LNCaP clone FGC (cell line): ENCODE measurements around the gene DIS3L2.

Experiments used
- DNase-seq: peaks from one replicate; pipeline ENCODE4 v3.0.0-alpha.2; 2011; ENCODE audit warnings: low read depth
- H3K4me3 ChIP-seq: 2 replicates; pipeline ENCODE4 v1.5.1; 2011; ENCODE audit warnings: mild to moderate bottlenecking, low read depth, low read length, control low read depth
- TF ChIP-seq, protein P1 (sequence below): IDR thresholded peaks from 2 replicates; pipeline ENCODE4 v1.5.1; 2012; ENCODE audit warnings: mild to moderate bottlenecking; ENCODE audit not compliant: control insufficient read depth, insufficient read depth; ENCODE audit errors: extremely low read depth

Gene DIS3L2

GRCh38 chr2:232315049-232315922 is 353.8 kb downstream of the DIS3L2 start:
- TF ChIP-seq, protein P1, sequence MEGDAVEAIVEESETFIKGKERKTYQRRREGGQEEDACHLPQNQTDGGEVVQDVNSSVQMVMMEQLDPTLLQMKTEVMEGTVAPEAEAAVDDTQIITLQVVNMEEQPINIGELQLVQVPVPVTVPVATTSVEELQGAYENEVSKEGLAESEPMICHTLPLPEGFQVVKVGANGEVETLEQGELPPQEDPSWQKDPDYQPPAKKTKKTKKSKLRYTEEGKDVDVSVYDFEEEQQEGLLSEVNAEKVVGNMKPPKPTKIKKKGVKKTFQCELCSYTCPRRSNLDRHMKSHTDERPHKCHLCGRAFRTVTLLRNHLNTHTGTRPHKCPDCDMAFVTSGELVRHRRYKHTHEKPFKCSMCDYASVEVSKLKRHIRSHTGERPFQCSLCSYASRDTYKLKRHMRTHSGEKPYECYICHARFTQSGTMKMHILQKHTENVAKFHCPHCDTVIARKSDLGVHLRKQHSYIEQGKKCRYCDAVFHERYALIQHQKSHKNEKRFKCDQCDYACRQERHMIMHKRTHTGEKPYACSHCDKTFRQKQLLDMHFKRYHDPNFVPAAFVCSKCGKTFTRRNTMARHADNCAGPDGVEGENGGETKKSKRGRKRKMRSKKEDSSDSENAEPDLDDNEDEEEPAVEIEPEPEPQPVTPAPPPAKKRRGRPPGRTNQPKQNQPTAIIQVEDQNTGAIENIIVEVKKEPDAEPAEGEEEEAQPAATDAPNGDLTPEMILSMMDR, result no peak
- no peak overlapping the region for H3K4me3 ChIP-seq
- DNase-seq, result no peak

GRCh38 chr2:232315923-232316299 is 354.4 kb downstream of the DIS3L2 start:
- H3K4me3 ChIP-seq, result no peak overlapping the region
- DNase-seq, result no peak

GRCh38 chr2:232316461-232317330 is 355.2 kb downstream of the DIS3L2 start:
- TF ChIP-seq, protein P1, result no peak
- DNase-seq, result no peak
- no peak overlapping the region for H3K4me3 ChIP-seq

More at GRCh38 chr2:232315923-232316299, 354.4 kb downstream of the DIS3L2 start:
- TF ChIP-seq, protein P1, result no peak

- TF ChIP-seq, protein P1, result no peak
- no peak overlapping the region for H3K4me3 ChIP-seq
- no peak for DNase-seq
Observed at GRCh38 chr2:232318169-232318855, 356.8 kb downstream of the DIS3L2 start.

- DNase-seq, result no peak
- H3K4me3 ChIP-seq, result no peak overlapping the region
- TF ChIP-seq, protein P1, result no peak
Observed at GRCh38 chr2:232319067-232319802, 357.7 kb downstream of the DIS3L2 start.
